Lower lobe of right lung (tissue), 2 donors: ENCODE measurements around the gene SDHAF3. TPM values are rescaled to one million over a fixed set of nuclear protein-coding genes. Genes with fewer than 3 reads are reported as not detected.

ENCODE experiments used
- ATAC-seq, 2 donors: fragments of 200-7000 bp; cut with Tn5 transposase; one replicate each; pipeline ENCODE4 v1.9.1; 2020 to 2022; ENCODE audit warnings: mild to moderate bottlenecking in 2 of 2, moderate library complexity in 2 of 2
- DNase-seq: peaks from one replicate; pipeline ENCODE4 v3.0.0-alpha.2; 2020
- H3K27ac ChIP-seq: fragments of 200-600 bp; one replicate; pipeline ENCODE4 v1.8.0; 2022
- H3K27me3 ChIP-seq: fragments of 200-600 bp; one replicate; pipeline ENCODE4 v1.8.0; 2022; ENCODE audit warnings: low read depth
- H3K36me3 ChIP-seq: fragments of 200-600 bp; one replicate; pipeline ENCODE4 v1.8.0; 2022; ENCODE audit warnings: mild to moderate bottlenecking
- H3K4me1 ChIP-seq: fragments of 200-600 bp; one replicate; pipeline ENCODE4 v1.8.0; 2022
- H3K4me3 ChIP-seq: fragments of 200-600 bp; one replicate; pipeline ENCODE4 v1.8.0; 2022; ENCODE audit warnings: mild to moderate bottlenecking
- H3K9me3 ChIP-seq: fragments of 200-600 bp; one replicate; pipeline ENCODE4 v1.8.0; 2022
- CTCF ChIP-seq: fragments of 200-600 bp; IDR thresholded peaks from one replicate; pipeline ENCODE4 v1.8.0; 2022; ENCODE audit warnings: antibody characterized with exemption, mild to moderate bottlenecking
- intact Hi-C: fragments of 100-400 bp; cut with DNase I; formaldehyde crosslinking; loops from one replicate; pipeline ENCODE4 v1.11.0; 2022
- total RNA-seq: library from RNA; stranded (reverse); fragmentation: NEBNext Ultra II Directional; extraction: Animal tissue kit (Norgen Biotek cat#: 25700); gene quantifications from one replicate; pipeline ENCODE4 v1.2.1, GENCODE V29; 2021
- donor health status: DM: no; HTN: yes; CAD: no; lungs with severe emphysema.

Gene SDHAF3
- total RNA-seq, 1 donor from 2014 or later = 12.3 TPM

GRCh38 chr7:97203957-97204356 lies 86.5 kb downstream of the SDHAF3 start:
- H3K27ac ChIP-seq = no peak overlapping the region
- intact Hi-C loops = no loop called here
- H3K4me1 ChIP-seq = no peaks in the 10 kb centered on the region
- DNase-seq (no peak), ATAC-seq (no peak)
- no peaks in the 10 kb centered on the region for H3K9me3 ChIP-seq
- no peak overlapping the region for H3K4me3 ChIP-seq
- no peaks in the 10 kb centered on the region for H3K27me3 ChIP-seq
- H3K36me3 ChIP-seq = no peaks in the 10 kb centered on the region
- TF ChIP-seq CTCF = no peak

GRCh38 chr7:97204821-97205220 lies 87.3 kb downstream of the SDHAF3 start:
- no peaks in the 10 kb centered on the region for H3K27me3 ChIP-seq
- H3K27ac ChIP-seq = no peak overlapping the region
- H3K4me3 ChIP-seq = no peak overlapping the region
- no peak for TF ChIP-seq CTCF
- no peak for DNase-seq
- no peak for ATAC-seq
- H3K4me1 ChIP-seq = no peaks in the 10 kb centered on the region
- no peaks in the 10 kb centered on the region for H3K36me3 ChIP-seq
- intact Hi-C loops = no loop called here
- H3K9me3 ChIP-seq = no peaks in the 10 kb centered on the region

GRCh38 chr7:97215556-97215955 lies 98.1 kb downstream of the SDHAF3 start:
- H3K4me1 ChIP-seq = no peaks in the 10 kb centered on the region
- DNase-seq (no peak), ATAC-seq (no peak)
- intact Hi-C loops = no loop called here
- H3K36me3 ChIP-seq = no peaks in the 10 kb centered on the region
- TF ChIP-seq CTCF = no peak
- H3K27me3 ChIP-seq = no peaks in the 10 kb centered on the region
- H3K27ac ChIP-seq = no peak overlapping the region
- no peak overlapping the region for H3K4me3 ChIP-seq
- no peaks in the 10 kb centered on the region for H3K9me3 ChIP-seq

- no peak for ATAC-seq
- no peak overlapping the region for H3K4me3 ChIP-seq
- no peak overlapping the region for H3K27ac ChIP-seq
- no peaks in the 10 kb centered on the region for H3K27me3 ChIP-seq
- TF ChIP-seq CTCF = no peak
- DNase-seq = no peak
- intact Hi-C loops = no loop called here
- no peaks in the 10 kb centered on the region for H3K9me3 ChIP-seq
- H3K36me3 ChIP-seq = no peaks in the 10 kb centered on the region
- H3K4me1 ChIP-seq = no peaks in the 10 kb centered on the region
Measured at GRCh38 chr7:97218767-97219166, 101.3 kb downstream of the SDHAF3 start.

- ATAC-seq = no peak
- Histone ChIP-seq H3K27ac (no peak overlapping the region), H3K4me1 (no peaks in the 10 kb centered on the region), H3K4me3 (no peak overlapping the region), H3K9me3 (no peaks in the 10 kb centered on the region), H3K36me3 (no peaks in the 10 kb centered on the region), H3K27me3 (no peaks in the 10 kb centered on the region)
- no peak for TF ChIP-seq CTCF
- DNase-seq = no peak
- intact Hi-C loops = no loop called here
Measured at GRCh38 chr7:97219237-97219636, 101.7 kb downstream of the SDHAF3 start.

- Histone ChIP-seq H3K27ac (no peak overlapping the region), H3K9me3 (no peaks in the 10 kb centered on the region), H3K27me3 (no peaks in the 10 kb centered on the region), H3K36me3 (no peaks in the 10 kb centered on the region), H3K4me1 (no peaks in the 10 kb centered on the region), H3K4me3 (no peak overlapping the region)
- DNase-seq (no peak), ATAC-seq (no peak)
- intact Hi-C loops = no loop called here
- TF ChIP-seq CTCF = no peak
Measured at GRCh38 chr7:97224316-97224715, 106.8 kb downstream of the SDHAF3 start.
